ENCODE measurements around the gene TTBK2.

DNA sequence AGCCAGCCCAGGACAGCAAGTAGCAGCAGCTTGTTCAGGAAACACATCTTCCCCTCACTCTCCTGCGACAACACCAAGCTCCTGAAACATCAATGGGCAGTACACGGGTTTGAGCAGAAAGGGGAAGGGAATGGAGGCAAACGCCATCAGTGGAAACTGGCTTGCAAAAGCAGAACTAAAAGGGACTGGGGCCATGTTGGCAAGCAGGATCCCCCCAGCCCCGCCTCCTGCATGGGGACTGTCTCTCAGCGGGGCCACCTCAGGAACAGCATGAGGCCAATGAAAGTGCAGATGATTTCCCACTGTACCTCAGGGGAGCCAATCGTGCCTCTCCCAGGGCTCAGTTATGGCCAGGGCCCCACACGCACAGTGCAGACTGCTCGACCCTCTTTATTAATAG is 190.4 kb downstream of the TTBK2 start:
- TF ChIP-seq, protein P1, sequence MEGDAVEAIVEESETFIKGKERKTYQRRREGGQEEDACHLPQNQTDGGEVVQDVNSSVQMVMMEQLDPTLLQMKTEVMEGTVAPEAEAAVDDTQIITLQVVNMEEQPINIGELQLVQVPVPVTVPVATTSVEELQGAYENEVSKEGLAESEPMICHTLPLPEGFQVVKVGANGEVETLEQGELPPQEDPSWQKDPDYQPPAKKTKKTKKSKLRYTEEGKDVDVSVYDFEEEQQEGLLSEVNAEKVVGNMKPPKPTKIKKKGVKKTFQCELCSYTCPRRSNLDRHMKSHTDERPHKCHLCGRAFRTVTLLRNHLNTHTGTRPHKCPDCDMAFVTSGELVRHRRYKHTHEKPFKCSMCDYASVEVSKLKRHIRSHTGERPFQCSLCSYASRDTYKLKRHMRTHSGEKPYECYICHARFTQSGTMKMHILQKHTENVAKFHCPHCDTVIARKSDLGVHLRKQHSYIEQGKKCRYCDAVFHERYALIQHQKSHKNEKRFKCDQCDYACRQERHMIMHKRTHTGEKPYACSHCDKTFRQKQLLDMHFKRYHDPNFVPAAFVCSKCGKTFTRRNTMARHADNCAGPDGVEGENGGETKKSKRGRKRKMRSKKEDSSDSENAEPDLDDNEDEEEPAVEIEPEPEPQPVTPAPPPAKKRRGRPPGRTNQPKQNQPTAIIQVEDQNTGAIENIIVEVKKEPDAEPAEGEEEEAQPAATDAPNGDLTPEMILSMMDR (IDR thresholded peaks at IDR 0.05): no peak
- no peak for TF ChIP-seq POLR2A (IDR thresholded peaks at IDR 0.05)
- TF ChIP-seq EP300 (IDR thresholded peaks at IDR 0.05): no peak
